HG03571 (cell line): Measurements from ENCODE around the gene SMNDC1.
A peak's percentile ranks its signal among the peaks of the same experiment; 100 is the strongest.
"Not testable (repeated sequence)": the region's sequence is repeated elsewhere in the genome, so short reads cannot be mapped to it uniquely, and the experiment has no call there.

Source experiments
- ATAC-seq: cut with Tn5 transposase; IDR thresholded peaks from one replicate; pipeline ENCODE4 v1.9.1; 2021; ENCODE audit not compliant: unreplicated experiment

SMNDC1 gene

DNA sequence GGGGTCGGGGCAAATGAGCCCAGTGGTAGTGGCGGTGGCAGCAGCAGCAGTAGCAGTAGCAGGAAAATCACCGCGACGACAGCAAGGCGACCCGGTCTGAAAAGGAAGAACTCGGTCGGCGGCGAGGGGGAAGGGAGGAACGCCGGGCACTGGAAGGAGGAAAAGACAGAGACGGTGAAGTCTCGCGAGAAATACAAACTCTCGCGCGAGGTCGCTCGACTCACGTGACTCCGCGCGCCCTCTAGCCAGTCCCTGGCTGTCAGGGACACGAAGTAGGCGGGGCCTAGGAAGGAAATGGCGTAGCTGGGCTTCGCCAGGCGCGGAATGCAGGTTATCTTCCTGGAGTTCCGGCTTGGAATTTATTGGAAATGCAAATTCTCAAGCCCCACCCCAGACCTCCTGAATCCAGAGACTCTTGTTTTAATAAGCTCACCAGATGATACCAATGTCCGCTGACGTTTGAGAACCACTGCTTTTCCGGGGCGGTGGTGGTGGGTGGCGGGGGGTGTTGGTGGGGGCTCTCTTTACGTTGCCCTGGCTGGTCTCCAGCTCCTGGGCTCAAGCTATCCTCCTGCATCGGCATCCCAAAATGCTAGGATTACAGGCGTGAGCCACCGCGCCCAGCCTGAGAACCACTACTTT lies at the start of gene SMNDC1:
SMNDC1 (minus strand) TSS at position 141 of the 642 bp plus-strand sequence. CDS start 1,333 bp downstream, outside the sequence.
- ATAC-seq = peak; percentile 88

GRCh38 chr10:110354322-110354766 lies 49.6 kb upstream of the SMNDC1 start:
- no peak for ATAC-seq

- no peak for ATAC-seq
Measured at GRCh38 chr10:110353244-110354119, 48.8 kb upstream of the SMNDC1 start.

DNA sequence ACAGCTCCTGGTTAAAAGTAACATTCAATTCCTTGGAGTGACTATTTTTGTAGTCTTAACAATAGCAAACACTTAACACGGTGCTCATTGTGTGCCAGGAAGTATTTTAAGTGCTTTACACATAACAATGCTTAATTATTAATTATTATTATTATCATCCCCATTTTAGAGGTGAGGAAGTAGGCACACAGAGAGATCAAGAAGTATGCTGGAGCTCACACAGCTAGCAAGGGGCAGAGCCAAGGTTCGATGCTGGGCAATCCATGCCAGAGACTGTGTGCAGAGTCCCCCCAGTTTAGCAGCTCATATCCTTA lies 48.2 kb upstream of the SMNDC1 start:
- ATAC-seq = no peak

DNA sequence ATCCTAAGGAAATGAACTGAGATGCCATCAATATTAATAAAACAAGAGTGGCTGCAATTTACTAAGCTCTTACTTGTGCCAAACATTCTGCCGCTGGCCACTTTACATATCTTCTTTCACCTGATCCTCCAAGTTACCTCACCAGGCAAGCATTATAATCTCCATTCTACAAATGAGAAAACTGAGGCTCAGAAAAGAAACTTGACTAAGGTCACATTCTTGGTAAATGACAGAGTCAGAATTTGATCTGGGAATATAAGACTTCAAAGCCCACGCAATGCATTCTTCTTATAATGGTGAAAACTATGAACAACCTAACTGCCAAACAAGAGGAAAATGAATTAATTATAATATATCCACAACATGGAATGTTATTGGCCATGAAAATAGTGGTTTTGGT lies 46.1 kb upstream of the SMNDC1 start:
- ATAC-seq = no peak

DNA sequence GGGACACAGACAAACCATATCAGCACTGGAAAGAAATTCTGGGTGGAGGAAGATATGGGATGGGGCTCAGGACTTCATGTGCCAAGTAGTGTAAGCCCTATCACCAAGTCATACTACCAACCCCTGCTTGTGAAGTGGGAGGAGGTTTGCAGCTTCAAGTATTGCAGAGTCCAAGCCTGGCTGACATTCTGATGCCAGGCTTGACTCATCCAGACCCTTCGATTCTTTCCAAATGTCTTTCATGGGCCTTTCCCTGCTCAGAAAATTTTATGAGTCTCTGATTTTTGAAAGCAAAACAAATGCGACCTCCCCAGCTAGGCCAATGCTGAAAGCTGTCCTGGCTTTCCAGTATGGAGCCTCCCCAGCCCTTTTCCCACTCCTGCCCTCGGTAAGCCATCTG lies 45.1 kb upstream of the SMNDC1 start:
- no peak for ATAC-seq

DNA sequence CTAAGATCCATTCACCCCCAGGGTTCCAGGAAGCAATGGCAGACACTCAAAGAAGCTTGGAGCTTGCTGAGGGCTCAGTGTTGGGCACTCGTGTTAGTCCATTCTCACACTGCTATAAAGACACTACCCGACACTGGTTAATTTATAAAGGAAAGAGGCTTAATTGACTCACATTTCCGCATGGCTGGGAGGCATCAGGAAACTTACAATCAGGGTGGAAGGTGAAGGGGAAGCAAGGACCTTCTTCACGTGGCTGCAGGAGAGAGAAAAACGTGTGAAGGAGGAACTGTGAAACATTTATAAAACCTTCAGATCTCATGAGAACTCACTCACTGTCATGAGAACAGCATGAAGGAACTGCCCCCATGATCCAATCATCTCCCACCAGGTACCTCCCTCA lies 44.7 kb upstream of the SMNDC1 start:
- no peak for ATAC-seq

GRCh38 chr10:110348336-110348735 lies 43.6 kb upstream of the SMNDC1 start:
- no peak for ATAC-seq

GRCh38 chr10:110346914-110347313 lies 42.2 kb upstream of the SMNDC1 start:
- no peak for ATAC-seq

GRCh38 chr10:110345286-110345685 lies 40.6 kb upstream of the SMNDC1 start:
- no peak for ATAC-seq

GRCh38 chr10:110344622-110345021 lies 39.9 kb upstream of the SMNDC1 start:
- no peak for ATAC-seq

DNA sequence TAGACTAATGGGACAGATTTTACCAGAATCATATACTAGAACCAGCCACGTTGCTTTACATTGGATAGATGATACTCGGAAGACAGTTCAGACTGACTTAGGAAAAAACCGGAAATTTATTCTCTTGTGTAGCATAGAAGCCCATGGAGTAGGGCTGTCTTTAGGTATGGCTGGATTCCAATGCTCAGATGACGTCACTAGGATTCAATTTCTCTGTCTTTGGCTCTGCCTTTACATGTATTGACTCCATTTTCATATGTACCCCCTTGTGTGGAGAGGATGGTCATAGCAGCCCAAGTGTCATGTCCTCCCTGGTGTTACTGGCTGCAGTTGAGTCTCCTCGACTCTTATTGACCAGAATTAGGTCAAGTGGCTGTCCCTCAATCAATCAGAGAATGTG lies 39.2 kb upstream of the SMNDC1 start:
- ATAC-seq = no peak

DNA sequence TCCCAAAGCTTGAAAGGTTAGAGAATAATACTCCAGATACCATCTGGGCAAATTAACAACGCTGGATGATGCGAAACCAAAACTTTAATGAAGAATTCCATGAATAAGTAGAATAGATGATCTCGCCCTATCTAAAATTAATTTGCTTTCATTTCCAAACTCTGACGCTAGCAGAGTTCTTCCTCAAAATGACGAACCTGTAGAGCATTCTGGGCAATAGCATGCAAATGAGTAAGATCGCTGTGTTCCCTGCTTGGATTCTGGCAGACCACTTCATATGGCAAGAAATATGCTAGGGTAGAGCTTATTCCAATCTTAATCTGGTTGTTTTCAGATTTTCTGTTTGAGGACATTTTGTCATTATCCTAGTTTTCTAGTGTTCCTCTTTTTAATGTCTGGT lies 36.1 kb upstream of the SMNDC1 start:
- ATAC-seq = no peak

DNA sequence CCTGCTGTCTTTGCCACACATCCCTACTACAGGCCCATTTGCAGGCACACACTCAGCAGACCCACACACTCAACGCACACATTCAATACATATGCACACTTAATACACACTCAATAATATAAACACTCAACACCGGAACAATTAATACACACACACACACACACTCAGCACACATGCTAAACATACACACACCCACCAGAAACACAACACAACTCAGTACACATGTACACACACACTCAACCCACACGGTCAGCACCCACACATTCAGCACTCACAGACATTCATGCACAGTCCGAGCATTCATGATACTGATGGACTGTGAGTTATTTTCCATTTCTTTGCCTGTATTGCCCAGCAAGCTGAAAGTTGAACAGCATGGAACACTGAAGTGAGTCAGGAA lies 35.4 kb upstream of the SMNDC1 start:
- ATAC-seq = no peak

DNA sequence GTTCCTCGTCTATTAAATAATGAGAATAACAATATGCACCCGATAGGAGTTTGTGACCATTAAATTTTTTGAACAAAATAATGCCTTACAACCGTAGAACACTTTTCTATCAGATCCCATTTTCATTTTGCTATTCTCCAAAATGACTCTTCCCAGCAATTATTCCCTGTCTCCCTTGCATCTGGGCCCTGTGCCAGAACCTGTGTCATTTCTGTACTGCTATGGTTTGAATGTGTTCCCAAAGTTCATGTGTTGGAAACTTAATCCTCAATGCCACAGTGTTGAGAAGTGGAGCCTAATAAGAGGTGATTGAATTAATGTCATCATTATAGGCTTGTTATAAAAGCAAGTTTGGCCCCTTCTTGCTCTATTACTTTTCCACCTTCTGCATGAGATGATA lies 33.2 kb upstream of the SMNDC1 start:
- ATAC-seq = no peak

DNA sequence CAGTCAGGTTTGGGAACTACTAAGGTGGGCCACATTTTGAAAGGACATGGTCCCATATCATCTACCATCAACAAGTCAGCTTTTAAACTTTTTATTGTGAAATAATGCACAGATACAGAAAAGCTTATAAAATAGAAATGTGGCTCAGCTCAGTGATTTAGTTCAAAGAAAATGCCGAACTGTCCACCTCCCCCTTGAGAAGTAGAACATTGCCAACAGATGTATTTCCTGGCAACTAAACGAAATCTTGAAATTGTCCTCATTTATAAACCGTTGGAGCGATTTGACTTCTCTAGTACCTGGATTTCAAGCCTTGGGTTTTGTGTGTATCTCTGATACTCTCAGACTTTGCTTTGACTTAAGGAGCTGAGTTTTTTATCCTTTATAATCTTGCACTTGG lies 32.7 kb upstream of the SMNDC1 start:
- ATAC-seq = no peak

- no peak for ATAC-seq
Measured at GRCh38 chr10:110336111-110336721, 31.5 kb upstream of the SMNDC1 start.

GRCh38 chr10:110335314-110336064 lies 30.8 kb upstream of the SMNDC1 start:
- ATAC-seq = no peak

DNA sequence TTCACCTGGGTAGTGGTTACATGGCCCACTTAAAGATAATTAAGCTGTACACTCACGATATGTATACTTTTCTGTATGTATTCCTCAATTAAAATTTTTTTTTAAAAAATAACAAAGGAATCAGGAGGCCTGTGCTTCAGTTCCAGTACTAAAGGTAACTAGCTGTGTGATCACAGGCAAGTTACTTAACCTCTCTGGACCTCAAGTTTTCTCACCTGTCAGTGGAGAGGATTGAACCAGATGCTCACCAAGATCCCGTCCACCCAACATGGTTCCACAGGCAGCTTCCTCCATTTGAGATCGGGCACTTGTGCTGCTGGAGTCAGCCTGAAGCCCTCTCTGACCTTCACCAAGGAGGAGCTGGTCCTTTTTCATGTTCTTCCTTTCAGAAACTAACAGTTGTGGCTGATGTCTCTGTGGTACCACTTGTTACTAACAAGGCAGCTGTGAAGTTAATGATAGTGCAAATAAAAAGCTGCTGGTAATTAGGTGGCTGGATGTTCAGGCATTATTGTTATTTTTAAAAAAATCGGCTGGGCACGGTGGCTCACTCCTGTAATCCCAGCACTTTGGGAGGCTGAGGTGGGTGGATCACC lies 29.4 kb upstream of the SMNDC1 start:
- ATAC-seq = no peak

GRCh38 chr10:110331226-110331795 lies 26.6 kb upstream of the SMNDC1 start:
- not testable (repeated sequence) for ATAC-seq

DNA sequence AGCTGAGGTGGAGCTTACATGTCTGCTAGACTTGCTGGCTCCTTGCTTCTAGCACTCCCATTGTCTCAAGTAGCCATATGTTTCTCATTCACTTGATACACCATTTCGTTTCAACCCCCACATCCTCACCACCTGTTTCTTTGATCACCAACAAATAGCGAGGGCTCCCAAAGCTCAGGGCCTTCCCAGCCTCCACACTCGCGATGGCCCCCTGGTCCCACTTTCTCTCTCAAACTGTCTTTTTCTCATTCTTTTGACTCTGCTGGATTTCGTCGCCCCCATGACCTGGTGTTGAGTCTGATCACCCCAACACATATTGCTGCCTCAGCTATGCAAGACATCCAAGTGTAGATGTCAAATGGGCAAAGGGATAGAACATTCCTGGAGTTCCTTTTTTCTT lies 26.0 kb upstream of the SMNDC1 start:
- ATAC-seq = no peak
